Measurements from ENCODE around the gene ADD1.

The ADD1 gene

DNA sequence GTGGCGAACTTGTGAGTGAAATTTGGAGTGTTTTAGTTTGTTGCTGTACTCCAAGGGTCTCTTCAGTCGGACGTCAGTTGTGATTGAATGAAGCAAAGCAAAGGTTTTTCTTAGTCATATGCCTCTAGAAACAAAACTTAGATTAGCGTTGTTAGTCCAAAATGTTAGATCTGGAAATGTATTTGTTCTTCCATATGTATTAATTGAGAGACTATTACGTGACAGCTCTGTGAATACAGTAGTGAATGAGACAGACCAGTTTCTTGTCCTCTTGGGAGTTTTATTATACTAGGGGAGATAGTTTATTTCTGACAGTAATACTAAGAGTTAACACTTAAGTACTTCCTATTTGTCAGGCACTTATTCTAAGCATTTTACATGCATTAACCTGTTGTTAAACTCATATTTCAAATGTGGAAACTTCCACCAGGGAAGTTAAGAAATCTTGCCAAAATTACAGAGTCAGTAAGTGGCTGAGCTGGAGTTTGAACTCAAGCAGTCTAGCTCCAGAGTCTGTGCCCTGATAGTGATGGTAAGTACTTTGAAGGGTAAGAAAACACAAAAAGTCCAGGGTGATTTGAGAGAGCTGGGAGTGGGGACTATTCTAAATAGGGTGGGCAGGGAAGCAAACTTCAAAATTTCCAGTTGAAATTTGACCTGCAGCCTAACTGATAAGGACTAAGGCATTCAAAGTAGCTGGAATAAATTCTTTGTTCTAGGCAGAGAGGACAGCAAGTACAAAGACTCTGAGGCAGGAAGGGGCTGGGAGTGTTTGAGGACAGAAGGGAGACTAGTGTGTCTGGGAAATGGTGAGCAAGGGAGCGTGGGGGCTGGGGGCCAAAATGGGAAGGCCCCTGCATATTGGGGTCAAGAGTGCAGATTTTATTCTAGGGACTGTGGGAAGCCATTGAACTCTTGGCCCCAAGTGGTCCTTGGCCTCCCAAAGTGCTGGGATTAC lies 17.0 kb downstream of the ADD1 start:
- no peak for DNase-seq (ENCODE audit: low read depth)

DNA sequence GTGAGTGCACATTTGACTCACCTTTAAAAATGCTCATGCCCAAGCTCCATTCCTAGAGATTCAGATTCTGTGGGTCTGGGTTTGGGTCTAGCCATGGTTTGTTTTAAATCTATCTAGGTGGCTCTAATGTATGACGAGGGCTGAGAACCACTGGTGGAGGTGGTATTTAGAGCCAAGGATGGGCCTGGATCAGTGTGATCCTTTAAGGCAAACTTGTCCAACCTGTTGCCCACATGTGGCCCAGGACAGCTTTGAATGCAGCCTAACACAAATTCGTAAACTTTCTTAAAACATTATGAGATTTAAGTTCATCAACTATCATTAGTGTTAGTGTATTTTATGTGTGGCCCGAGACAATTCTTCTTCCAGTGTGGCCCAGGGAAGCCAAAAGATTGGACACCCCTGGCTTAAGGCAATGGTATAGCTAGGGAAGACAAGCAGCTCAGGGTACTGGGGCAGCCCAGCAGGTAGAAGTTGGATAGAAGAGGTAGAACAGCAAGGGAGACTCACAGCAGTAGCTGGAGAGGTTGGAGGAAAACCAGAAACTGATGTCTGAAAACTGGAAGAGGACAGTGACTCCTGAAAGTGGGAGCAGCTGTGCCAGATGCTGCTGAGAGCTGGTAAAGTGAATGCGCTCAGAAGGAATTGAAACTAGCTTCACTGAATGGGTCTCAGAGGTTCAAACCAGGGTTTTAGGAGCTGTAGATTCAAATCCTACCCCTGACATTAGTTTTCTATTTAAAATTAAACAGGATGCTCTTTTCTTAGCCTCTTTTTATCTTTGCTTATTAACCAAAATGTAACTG lies 18.2 kb downstream of the ADD1 start:
- no peak for DNase-seq (ENCODE audit: low read depth)

DNA sequence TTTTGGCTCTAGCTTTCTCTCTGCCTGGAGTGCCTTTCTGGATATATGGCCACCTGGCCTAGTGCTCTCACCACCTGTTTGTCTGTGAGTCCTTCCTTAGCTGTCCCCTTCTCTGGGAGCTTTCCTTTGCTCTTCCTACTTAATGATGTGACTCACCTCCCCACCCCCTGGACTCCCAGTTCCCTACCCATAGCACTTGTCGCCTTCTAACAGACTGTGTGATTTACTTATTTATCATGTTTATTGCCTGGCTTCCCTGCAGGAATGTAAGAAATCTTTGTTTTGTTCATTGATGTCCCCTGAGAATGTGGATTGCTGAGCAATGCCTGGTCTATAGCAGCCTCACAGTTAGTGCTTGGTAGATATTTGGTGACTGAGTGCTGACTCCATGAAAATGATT lies 18.9 kb downstream of the ADD1 start:
- no peak for DNase-seq (ENCODE audit: low read depth)

DNA sequence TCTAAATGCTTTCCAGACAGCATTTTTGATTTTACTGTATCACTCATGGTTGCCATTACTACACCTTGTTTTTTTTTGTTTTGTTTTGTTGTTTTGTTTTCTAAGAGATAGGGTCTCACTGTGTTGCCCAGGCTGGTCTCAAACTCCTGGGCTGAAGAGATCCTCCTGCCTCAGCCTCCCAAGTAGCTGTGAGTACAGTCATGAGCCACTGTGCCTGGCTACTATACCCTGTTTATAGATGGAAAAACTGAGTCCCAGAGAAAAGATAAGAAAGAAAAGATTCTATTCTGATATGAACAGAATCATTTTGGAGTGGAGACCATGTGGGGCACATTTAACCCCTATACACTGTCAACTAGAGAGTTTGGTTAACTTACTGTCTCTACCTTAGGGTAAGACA lies 20.0 kb downstream of the ADD1 start:
- no peak for DNase-seq (ENCODE audit: low read depth)

DNA sequence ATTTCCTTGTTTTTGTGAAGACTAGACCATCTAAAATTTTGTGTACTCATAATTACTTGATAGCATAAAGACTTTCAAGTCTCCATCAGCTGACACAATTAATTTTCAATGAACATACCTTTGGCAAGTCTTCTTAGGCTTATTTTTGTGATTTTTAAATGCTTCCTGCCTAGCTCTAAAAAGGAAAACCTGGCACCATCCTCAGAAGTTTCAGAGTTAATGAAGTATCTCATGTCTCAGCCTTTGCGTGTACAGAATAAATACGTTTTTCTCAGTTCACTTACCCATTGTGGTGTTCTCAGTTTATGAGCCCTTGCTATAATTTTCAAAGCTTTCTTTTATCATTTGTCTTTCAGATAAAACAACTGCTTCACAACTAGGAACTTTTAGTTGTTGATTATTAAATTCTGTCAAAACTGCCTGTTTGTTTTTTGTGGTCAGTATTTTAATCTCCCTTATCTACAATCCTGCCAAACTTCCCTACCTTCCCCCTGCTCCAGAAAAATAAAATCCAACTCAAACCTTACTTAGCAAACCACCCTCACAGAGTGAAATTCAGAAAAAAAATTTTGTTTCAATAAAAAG lies 21.6 kb downstream of the ADD1 start:
- DNase-seq (ENCODE audit: low read depth): no peak

DNA sequence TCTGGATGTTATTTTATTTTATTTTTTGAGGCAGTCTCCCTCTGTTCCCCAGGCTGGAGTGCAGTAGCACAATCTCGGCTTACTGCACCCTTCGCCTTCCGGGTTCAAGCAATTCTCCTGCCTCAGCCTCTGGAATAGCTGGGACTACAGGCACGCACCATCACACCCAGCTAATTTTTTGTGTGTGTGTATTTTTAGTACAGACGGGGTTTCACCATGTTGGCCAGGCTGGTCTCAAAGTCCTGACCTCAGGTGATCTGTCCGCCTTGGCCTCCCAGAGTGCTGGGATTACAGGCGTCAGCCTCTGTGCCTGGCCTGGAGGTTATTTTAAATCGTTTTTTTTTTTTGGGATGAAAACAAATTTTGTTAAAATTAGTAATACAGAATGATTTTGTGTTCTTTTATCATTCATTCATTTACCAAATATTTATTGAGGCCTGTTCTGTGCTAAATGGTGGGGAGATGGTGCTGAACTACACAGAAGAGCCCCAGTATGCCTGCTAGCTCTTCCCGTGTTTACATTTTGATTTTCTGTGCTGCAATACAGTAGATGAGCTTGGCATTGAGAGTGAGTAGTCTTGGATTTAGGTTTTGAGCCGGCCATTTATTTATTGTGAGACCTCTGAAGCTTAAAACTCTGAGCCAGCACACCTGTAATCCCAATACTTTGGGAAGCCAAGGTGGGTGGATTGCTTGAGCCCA lies 22.7 kb downstream of the ADD1 start:
- no peak for DNase-seq (ENCODE audit: low read depth)

DNA sequence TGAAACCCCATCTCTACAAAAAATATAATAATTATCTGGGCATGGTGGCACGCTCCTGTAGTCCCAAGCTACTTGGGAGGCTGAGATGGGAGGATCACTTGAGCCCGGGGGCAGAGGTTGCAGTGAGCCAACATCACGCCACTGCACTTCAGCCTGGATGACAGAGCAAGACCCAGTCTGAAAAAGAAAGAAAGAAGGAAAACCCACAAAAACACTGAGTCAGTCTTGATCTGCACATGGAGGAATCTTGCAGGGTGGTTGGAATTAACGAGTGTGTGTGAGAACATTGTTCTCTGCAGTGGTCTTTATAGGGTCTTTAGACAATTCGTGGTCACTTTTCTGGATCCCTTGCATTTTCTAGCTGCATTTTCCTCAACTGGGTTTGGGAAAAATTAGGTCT lies 23.2 kb downstream of the ADD1 start:
- no peak for DNase-seq (ENCODE audit: low read depth)

DNA sequence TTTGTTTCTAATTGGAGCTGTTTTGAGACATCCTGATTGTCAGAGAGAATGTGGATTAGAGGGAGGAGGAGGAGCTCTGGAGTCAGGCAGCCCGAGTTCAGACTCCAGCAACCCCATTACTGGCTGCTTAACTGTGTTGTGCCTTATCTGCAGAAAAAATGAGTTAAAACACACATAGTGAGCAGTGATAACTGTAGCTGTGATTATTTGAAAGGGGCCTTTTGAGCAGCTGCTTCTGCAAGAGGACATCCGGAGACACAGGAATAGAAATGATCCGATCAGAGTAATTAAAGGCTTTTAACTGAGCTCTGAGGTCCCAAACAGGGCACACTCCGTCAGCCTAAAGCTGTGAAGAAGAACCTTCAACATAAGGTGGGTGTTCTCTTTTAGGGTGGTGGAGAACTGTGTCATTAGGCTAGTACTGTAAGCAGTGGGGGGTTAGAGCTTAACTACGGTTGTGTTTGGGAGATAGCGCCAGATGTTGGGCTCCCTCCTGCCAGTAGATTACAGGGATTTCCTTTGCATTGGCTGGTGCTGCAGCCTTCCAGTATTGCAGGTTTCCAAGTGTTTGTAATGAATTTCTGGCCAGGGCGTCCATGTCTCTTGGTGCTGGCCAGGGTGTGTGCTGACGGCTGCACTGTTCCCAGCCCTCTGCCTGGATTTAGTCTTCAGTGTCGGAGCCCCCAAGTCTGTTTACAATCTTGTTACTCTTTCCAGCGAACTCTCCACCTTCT lies 24.3 kb downstream of the ADD1 start:
- DNase-seq (ENCODE audit: low read depth): no peak

DNA sequence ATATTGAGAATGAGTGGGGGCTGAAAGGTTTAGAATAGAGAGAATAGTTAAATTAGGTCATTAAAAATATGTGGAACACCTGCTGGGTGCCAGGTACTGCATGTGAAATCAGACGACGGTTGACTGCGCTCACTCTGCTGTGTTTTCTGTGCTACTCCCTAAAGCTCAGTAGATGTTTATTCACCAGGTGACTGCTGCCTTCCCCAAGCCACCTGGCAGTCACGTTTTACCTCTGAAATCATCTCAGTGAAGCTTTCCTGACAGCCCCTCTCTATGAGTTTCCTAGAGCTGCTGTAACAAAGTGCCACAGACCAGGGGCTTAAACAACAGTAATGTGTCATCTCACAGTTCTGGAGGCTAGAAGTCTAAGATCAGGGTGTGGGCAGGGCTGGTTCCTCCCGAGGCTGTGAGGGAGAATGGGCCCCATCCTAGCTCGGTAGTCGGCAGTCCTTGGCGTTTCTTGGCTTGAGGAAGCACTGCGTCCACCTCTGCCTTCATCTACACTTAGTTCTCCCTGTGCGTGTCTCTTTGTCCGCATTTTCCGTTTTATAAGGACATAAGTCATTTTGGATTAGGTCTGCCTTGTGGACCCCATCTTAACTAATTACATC lies 25.3 kb downstream of the ADD1 start:
- no peak for DNase-seq (ENCODE audit: low read depth)

DNA sequence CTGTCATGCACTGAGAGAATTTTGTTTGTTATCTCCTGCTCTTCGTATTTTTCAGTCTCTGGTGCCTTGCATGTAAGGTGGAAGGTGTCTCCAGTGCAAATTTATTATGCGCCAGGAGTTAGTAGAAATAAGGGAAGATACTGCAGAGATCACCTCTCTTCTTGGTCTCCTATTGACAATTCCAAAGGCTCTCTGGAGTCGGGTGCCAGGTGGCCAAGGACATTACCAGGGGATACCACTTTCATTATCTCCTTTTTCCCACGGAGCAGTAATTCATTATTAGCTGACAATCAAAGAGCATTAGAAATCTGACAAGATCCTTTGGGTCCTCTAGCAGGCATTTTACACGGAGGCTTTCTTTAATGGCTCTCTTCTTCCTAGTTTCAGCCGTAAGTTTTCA lies 26.0 kb downstream of the ADD1 start:
- DNase-seq (ENCODE audit: low read depth): no peak

DNA sequence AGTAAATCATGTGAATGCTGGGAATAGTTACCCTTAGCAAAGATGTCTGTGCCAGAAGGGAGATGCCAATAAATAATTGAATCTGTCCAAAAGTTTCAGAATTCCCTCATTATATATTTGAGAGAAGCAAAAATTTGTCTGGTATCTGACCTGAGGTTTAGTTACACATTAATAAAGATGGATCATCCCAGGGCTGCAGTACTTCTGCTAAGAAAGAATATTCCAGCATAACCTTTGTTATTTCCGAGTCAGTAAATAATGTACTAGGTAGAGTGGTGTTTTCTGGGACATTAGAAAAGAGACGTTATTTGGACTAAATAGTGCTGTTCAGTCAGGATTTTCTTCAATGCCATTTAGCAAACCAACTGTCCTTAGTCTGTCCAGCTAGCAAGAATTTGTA lies 26.4 kb downstream of the ADD1 start:
- DNase-seq (ENCODE audit: low read depth): no peak

DNA sequence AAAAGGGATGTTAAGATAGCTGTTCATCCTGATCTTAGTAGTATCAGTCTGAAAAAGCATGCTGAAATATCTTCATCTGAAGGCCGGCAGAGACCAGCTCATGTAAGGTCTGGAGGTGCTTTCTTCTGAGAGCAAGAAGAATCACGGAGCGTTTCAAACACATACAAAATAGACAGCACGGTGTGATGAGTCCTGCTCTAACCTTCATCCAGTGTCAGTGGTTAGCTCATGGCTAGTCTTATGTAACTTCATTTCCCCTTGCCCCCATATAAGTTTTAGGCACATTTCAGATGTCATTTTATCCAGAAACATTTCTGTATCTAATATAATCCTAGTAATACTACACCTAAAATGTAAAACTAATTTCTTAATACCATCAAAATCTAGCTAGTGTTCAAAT lies 27.8 kb downstream of the ADD1 start:
- no peak for DNase-seq (ENCODE audit: low read depth)

DNA sequence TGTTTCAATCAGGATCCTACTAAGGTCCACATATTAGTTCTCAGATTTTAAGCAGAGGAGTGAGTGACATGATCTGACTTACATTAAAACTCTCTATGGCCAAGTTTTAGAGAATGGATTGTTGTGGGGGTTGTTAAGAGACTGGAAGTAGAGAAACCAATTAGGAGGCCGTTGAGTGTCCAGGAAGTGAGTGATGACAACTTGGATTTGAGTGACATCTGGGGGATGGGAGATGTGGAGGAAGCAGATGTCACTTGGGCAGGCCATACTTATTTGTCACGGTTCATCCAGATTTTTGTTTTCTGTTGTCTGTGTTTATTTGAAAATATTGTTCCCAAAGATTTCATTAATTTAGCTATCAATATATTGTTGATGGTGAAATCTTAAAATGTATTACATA lies 28.3 kb downstream of the ADD1 start:
- no peak for DNase-seq (ENCODE audit: low read depth)

DNA sequence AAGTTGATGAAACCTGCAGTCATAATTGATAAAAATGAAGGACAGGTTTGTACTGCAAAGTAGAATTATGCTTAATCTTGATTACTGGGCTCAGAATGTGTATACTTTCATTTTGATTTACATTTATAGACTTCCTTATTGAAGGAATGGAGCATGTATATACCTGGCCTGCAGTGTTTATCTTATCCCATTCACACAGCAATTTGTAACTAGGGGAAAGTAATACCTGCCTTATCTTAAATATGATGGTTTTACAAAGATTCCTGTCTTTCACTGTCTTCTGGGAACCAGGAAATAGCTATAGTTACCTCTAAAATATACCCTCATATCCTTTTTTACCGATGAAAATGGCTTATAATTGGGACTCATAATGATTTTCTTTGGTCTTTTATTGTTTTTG lies 29.7 kb downstream of the ADD1 start:
- DNase-seq (ENCODE audit: low read depth): no peak

DNA sequence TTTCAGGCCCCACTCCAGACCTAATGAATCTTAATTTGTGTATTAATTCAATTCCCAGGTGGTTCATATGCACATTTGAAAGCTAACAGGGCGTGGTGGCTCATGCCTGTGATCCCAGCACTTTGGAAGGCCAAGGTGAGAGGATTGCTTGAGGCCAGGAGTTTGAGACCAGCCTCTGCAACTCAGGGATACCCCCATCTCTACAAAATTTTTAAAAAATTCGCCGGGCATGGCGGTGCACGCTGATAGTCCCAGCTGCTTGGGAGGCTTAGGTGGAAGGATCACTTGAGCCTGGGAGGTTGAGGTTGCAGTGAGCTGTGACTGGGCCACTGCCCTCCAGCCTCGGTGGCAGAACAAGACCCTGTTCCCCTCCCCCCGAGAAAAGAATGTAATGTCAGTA lies 31.2 kb downstream of the ADD1 start:
- no peak for DNase-seq (ENCODE audit: low read depth)

DNA sequence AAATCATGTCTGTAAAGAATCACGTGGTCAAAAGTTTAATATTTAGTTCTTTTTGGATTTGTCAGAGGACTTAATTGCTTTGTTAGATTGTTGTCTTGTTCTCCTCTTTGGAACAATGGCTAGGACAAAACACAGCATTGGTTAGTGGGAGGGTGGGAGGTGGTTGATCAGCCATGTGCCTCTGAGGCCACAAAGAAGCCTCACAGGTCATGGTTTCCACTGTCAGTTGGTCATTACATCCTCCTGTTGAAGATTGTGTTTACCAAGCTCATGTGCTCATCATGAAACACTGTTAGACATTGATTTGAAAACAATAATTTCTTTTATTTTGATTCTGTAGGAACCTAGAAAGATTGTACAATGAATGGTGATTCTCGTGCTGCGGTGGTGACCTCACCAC lies 31.9 kb downstream of the ADD1 start:
- DNase-seq (ENCODE audit: low read depth): no peak

DNA sequence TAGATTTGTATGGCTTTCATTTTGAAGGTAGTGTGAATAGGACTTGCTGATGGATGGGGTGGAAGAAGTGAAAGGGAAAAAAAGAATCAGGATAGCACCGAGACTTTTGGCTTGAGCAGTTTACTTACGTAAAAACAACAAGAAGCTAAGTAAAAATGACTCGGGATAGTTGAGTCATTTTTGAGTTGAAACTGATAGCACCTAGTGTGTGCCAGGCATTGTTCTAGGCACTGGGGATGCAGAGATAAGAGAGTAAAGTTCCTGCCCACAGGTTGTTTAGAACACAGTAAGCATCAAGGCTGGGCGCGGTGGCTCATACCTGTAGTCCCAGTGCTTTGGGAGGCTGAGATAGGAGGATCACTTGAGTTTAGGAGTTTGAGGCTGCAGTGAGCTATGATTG lies 34.7 kb downstream of the ADD1 start:
- DNase-seq (ENCODE audit: low read depth): no peak

DNA sequence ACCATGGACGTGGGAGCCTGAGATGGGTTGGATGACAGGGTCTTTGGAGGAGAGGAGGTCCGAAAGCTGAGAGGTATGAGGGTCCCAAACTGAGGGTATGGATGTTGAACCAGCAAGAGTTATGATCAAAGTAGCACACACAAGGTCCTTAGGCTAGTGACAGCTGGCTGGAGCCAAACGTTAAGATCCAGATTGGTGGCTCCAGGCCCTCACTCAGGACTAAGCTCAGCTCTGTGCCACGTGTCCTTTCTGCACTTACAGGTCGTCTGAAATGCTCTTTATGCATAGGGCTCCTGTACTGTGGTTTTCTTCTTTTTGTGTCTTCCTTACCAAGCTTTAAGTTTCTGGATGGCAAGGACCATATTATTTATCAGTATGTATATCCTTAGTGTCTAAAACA lies 35.4 kb downstream of the ADD1 start:
- DNase-seq (ENCODE audit: low read depth): no peak

DNA sequence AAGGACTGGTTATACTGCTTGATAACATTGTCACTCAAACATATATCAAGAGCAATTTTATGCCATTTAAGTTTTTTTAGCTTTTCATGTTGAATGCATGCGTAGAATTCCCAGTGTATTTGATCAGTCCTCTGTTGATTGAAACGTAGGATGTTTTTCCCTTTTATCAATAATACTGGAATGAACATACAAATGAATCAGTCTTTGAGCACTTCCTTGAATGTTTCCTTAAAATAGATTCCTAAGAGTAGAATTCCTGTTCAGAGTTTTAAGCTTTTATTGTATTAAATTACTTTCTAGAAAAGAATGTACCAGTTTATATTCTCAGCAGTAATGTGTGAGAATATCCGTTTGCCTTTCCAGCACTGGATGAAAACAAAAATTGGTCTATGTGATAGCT lies 37.8 kb downstream of the ADD1 start:
- no peak for DNase-seq (ENCODE audit: low read depth)

DNA sequence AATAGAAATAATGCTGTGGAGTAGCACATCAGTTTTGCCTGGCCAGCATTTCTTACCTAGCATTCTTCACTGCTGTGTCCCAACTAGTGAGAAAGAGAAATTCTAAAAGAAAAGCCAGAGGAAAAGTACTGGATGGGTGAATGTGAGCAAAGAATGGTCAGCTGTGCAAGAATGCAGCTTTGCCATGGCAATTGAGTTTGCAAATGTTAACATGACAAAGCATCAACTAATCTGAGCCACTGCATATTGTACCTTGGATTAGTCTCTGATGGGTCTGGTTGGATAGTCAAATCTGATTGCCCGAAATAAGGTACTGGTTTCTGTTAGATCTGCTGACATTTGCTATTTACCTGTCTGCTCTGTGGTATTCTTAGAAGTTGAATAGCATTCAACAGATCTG lies 38.7 kb downstream of the ADD1 start:
- DNase-seq (ENCODE audit: low read depth): no peak

DNA sequence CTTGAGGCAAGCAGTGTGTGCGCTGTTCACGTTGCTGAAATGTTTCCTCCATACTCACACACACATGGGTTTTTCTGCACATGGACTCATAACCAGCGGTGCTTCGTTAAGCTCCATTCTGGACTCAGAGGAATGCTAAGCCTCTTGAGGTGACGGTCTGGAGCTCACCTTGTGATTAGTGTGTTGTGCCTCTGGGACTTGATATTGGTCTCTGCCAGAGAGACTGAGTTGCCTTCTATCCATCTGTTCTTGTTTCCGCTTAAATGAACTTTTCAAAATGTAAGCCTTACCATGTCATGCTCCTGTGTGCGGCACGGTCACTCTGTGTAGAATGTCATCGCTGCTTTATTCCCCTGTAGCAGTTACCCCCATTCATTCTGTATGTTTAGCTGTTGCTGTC lies 42.5 kb downstream of the ADD1 start:
- DNase-seq (ENCODE audit: low read depth): no peak
